ENCODE results near the gene CDC42BPB.

Gene CDC42BPB

GRCh38 chr14:102941419-102942011, 115.8 kb downstream of the CDC42BPB start:
- Histone ChIP-seq H3K9ac (ENCODE audit: low read length in 2 of 2) (no peak overlapping the region), H3K36me3 (ENCODE audit: control insufficient read depth in 2 of 2, insufficient read depth in 2 of 2, low read length in 2 of 2) (peaks cover 65 to 67% of the 10 kb centered on the region in 2 donors), H3K27me3 (ENCODE audit: control insufficient read depth in 1 of 2, insufficient read depth in 2 of 2, low read length in 2 of 2) (no peaks in the 10 kb centered on the region), H3K4me3 (ENCODE audit: low read length in 2 of 2) (no peak overlapping the region), H3K27ac (ENCODE audit: low read length) (no peak overlapping the region), H3K4me1 (ENCODE audit: control insufficient read depth, insufficient read depth, low read length) (peaks cover 12% of the 10 kb centered on the region), H3K9me3 (ENCODE audit: control insufficient read depth in 2 of 2, low read length in 2 of 2) (no peaks in the 10 kb centered on the region)

- H3K4me1 ChIP-seq (ENCODE audit: control insufficient read depth, insufficient read depth, low read length): peaks cover 12% of the 10 kb centered on the region
- no peaks in the 10 kb centered on the region for H3K9me3 ChIP-seq (ENCODE audit: control insufficient read depth in 2 of 2, low read length in 2 of 2)
- no peaks in the 10 kb centered on the region for H3K27me3 ChIP-seq (ENCODE audit: control insufficient read depth in 1 of 2, insufficient read depth in 2 of 2, low read length in 2 of 2)
- no peak overlapping the region for H3K4me3 ChIP-seq (ENCODE audit: low read length in 2 of 2)
- H3K9ac ChIP-seq (ENCODE audit: low read length in 2 of 2): no peak overlapping the region
- H3K27ac ChIP-seq (ENCODE audit: low read length): no peak overlapping the region
- peaks cover 65% of the 10 kb centered on the region in 2 donors for H3K36me3 ChIP-seq (ENCODE audit: control insufficient read depth in 2 of 2, insufficient read depth in 2 of 2, low read length in 2 of 2)
Observed at GRCh38 chr14:102940729-102941362, 116.5 kb downstream of the CDC42BPB start.

- Histone ChIP-seq H3K4me3 (ENCODE audit: low read length in 2 of 2) (no peak overlapping the region), H3K27me3 (ENCODE audit: control insufficient read depth in 1 of 2, insufficient read depth in 2 of 2, low read length in 2 of 2) (no peaks in the 10 kb centered on the region), H3K36me3 (ENCODE audit: control insufficient read depth in 2 of 2, insufficient read depth in 2 of 2, low read length in 2 of 2) (peaks cover 57% of the 10 kb centered on the region in 2 donors), H3K9ac (ENCODE audit: low read length in 2 of 2) (no peak overlapping the region), H3K9me3 (ENCODE audit: control insufficient read depth in 2 of 2, low read length in 2 of 2) (no peaks in the 10 kb centered on the region), H3K4me1 (ENCODE audit: control insufficient read depth, insufficient read depth, low read length) (peaks cover 12% of the 10 kb centered on the region), H3K27ac (ENCODE audit: low read length) (no peak overlapping the region)
Observed at GRCh38 chr14:102939820-102940561, 117.4 kb downstream of the CDC42BPB start.

- no peak overlapping the region for H3K27ac ChIP-seq (ENCODE audit: low read length)
- no peaks in the 10 kb centered on the region for H3K27me3 ChIP-seq (ENCODE audit: control insufficient read depth in 1 of 2, insufficient read depth in 2 of 2, low read length in 2 of 2)
- H3K4me1 ChIP-seq (ENCODE audit: control insufficient read depth, insufficient read depth, low read length): peaks cover 12% of the 10 kb centered on the region
- no peak overlapping the region for H3K9ac ChIP-seq (ENCODE audit: low read length in 2 of 2)
- H3K4me3 ChIP-seq (ENCODE audit: low read length in 2 of 2): no peak overlapping the region
- no peaks in the 10 kb centered on the region for H3K9me3 ChIP-seq (ENCODE audit: control insufficient read depth in 2 of 2, low read length in 2 of 2)
- H3K36me3 ChIP-seq (ENCODE audit: control insufficient read depth in 2 of 2, insufficient read depth in 2 of 2, low read length in 2 of 2): peaks cover 52% of the 10 kb centered on the region in 2 donors
Observed at GRCh38 chr14:102939329-102939728, 118.0 kb downstream of the CDC42BPB start.

GRCh38 chr14:102938191-102938590, 119.2 kb downstream of the CDC42BPB start:
- Histone ChIP-seq H3K27me3 (ENCODE audit: control insufficient read depth in 1 of 2, insufficient read depth in 2 of 2, low read length in 2 of 2) (no peaks in the 10 kb centered on the region), H3K9ac (ENCODE audit: low read length in 2 of 2) (no peak overlapping the region), H3K4me1 (ENCODE audit: control insufficient read depth, insufficient read depth, low read length) (peaks cover 12% of the 10 kb centered on the region), H3K27ac (ENCODE audit: low read length) (no peak overlapping the region), H3K9me3 (ENCODE audit: control insufficient read depth in 2 of 2, low read length in 2 of 2) (no peaks in the 10 kb centered on the region), H3K36me3 (ENCODE audit: control insufficient read depth in 2 of 2, insufficient read depth in 2 of 2, low read length in 2 of 2) (peaks cover 41 to 44% of the 10 kb centered on the region in 2 donors), H3K4me3 (ENCODE audit: low read length in 2 of 2) (no peak overlapping the region)

GRCh38 chr14:102937331-102938175, 119.8 kb downstream of the CDC42BPB start:
- Histone ChIP-seq H3K27ac (ENCODE audit: low read length) (no peak overlapping the region), H3K9ac (ENCODE audit: low read length in 2 of 2) (no peak overlapping the region), H3K4me1 (ENCODE audit: control insufficient read depth, insufficient read depth, low read length) (peaks cover 12% of the 10 kb centered on the region), H3K36me3 (ENCODE audit: control insufficient read depth in 2 of 2, insufficient read depth in 2 of 2, low read length in 2 of 2) (peaks cover 42% of the 10 kb centered on the region in 2 donors), H3K4me3 (ENCODE audit: low read length in 2 of 2) (no peak overlapping the region), H3K27me3 (ENCODE audit: control insufficient read depth in 1 of 2, insufficient read depth in 2 of 2, low read length in 2 of 2) (no peaks in the 10 kb centered on the region), H3K9me3 (ENCODE audit: control insufficient read depth in 2 of 2, low read length in 2 of 2) (no peaks in the 10 kb centered on the region)

- peaks cover 30 to 31% of the 10 kb centered on the region in 2 donors for H3K36me3 ChIP-seq (ENCODE audit: control insufficient read depth in 2 of 2, insufficient read depth in 2 of 2, low read length in 2 of 2)
- H3K4me3 ChIP-seq (ENCODE audit: low read length in 2 of 2): no peak overlapping the region
- H3K4me1 ChIP-seq (ENCODE audit: control insufficient read depth, insufficient read depth, low read length): peaks cover 4% of the 10 kb centered on the region
- no peak overlapping the region for H3K27ac ChIP-seq (ENCODE audit: low read length)
- no peaks in the 10 kb centered on the region for H3K9me3 ChIP-seq (ENCODE audit: control insufficient read depth in 2 of 2, low read length in 2 of 2)
- H3K27me3 ChIP-seq (ENCODE audit: control insufficient read depth in 1 of 2, insufficient read depth in 2 of 2, low read length in 2 of 2): peaks cover 2% of the 10 kb centered on the region in 2 donors
- no peak overlapping the region for H3K9ac ChIP-seq (ENCODE audit: low read length in 2 of 2)
Observed at GRCh38 chr14:102935756-102936155, 121.6 kb downstream of the CDC42BPB start.

GRCh38 chr14:102933618-102934231, 123.6 kb downstream of the CDC42BPB start:
- Histone ChIP-seq H3K9ac (ENCODE audit: low read length in 2 of 2) (no peak overlapping the region), H3K27me3 (ENCODE audit: control insufficient read depth in 1 of 2, insufficient read depth in 2 of 2, low read length in 2 of 2) (peaks cover 11 to 23% of the 10 kb centered on the region in 2 donors), H3K36me3 (ENCODE audit: control insufficient read depth in 2 of 2, insufficient read depth in 2 of 2, low read length in 2 of 2) (peaks cover 19% of the 10 kb centered on the region in 2 donors), H3K27ac (ENCODE audit: low read length) (no peak overlapping the region), H3K4me3 (ENCODE audit: low read length in 2 of 2) (no peak overlapping the region), H3K4me1 (ENCODE audit: control insufficient read depth, insufficient read depth, low read length) (peaks cover 18% of the 10 kb centered on the region), H3K9me3 (ENCODE audit: control insufficient read depth in 2 of 2, low read length in 2 of 2) (no peaks in the 10 kb centered on the region)

GRCh38 chr14:102932484-102933248, 124.7 kb downstream of the CDC42BPB start:
- H3K9ac ChIP-seq (ENCODE audit: low read length in 2 of 2): no peak overlapping the region
- H3K4me3 ChIP-seq (ENCODE audit: low read length in 2 of 2): no peak overlapping the region
- H3K4me1 ChIP-seq (ENCODE audit: control insufficient read depth, insufficient read depth, low read length): peaks cover 25% of the 10 kb centered on the region
- no peaks in the 10 kb centered on the region for H3K9me3 ChIP-seq (ENCODE audit: control insufficient read depth in 2 of 2, low read length in 2 of 2)
- H3K36me3 ChIP-seq (ENCODE audit: control insufficient read depth in 2 of 2, insufficient read depth in 2 of 2, low read length in 2 of 2): peaks cover 12 to 14% of the 10 kb centered on the region in 2 donors
- H3K27ac ChIP-seq (ENCODE audit: low read length): no peak overlapping the region
- H3K27me3 ChIP-seq (ENCODE audit: control insufficient read depth in 1 of 2, insufficient read depth in 2 of 2, low read length in 2 of 2): peaks cover 19 to 33% of the 10 kb centered on the region in 2 donors
